Activated B cell treated with CpG ODN at 0.5 μM for 24 hours (primary cell): Measurements from ENCODE around the gene ELOA2. TPM values are rescaled to one million over a fixed set of nuclear protein-coding genes. Genes with fewer than 3 reads are reported as not detected.
"Not testable (repeated sequence)": the region's sequence is repeated elsewhere in the genome, so short reads cannot be mapped to it uniquely, and the experiment has no call there.

Experiments
- ATAC-seq: fragments of 200-7000 bp; cut with Tn5 transposase; one replicate; pipeline ENCODE4 v1.10.0; 2021; ENCODE audit warnings: low read depth, mild to moderate bottlenecking, moderate library complexity
- CTCF ChIA-PET: fragments of 350-600 bp; sonication (Branson Sonifier 250); formaldehyde crosslinking; loops from one replicate; lab custom pipeline; 2021; ENCODE audit warnings: antibody characterized with exemption; lab: Charles Lee
- POLR2A ChIA-PET: fragments of 350-600 bp; sonication (Branson Sonifier 250); formaldehyde crosslinking; loops from one replicate; lab custom pipeline; 2021; ENCODE audit warnings: antibody characterized with exemption; lab: Charles Lee
- DNase-seq: peaks from one replicate; pipeline ENCODE4 v3.0.0; 2022
- H3K27ac Mint-ChIP-seq: one replicate; pipeline ENCODE4 v1.8.0; 2020; ENCODE audit warnings: mixed read lengths
- H3K27me3 Mint-ChIP-seq: one replicate; pipeline ENCODE4 v1.8.0; 2021; ENCODE audit warnings: mixed read lengths
- H3K36me3 Mint-ChIP-seq: one replicate; pipeline ENCODE4 v1.8.0; 2021; ENCODE audit warnings: low read depth, mixed read lengths
- H3K4me1 Mint-ChIP-seq: one replicate; pipeline ENCODE4 v1.8.0; 2021; ENCODE audit warnings: mixed read lengths
- H3K4me3 Mint-ChIP-seq: one replicate; pipeline ENCODE4 v1.8.0; 2020; ENCODE audit warnings: mild to moderate bottlenecking, mixed read lengths
- H3K9me3 Mint-ChIP-seq: one replicate; pipeline ENCODE4 v1.8.0; 2020; ENCODE audit warnings: mixed read lengths
- CTCF ChIP-seq: fragments of 200-600 bp; IDR thresholded peaks from one replicate; pipeline ENCODE4 v1.8.0; 2022; ENCODE audit warnings: antibody characterized with exemption, mild to moderate bottlenecking
- intact Hi-C: fragments of 100-400 bp; cut with micrococcal nuclease; formaldehyde crosslinking; loops from one replicate; pipeline ENCODE4 v1.15.1; 2024
- total RNA-seq: library from RNA; stranded (reverse); gene quantifications from 2 replicates; pipeline ENCODE4 v1.2.3, GENCODE V29; 2022

Gene ELOA2
- total RNA-seq, 1 donor from 2014 or later, result not detected

GRCh38 chr18:47040982-47041381, 5.6 kb upstream of the ELOA2 start:
- intact Hi-C loops, result no loop called here
- no peak for ATAC-seq
- TF ChIP-seq CTCF, result no peak
- no peak overlapping the region for H3K27ac Mint-ChIP-seq
- no peaks in the 10 kb centered on the region for H3K36me3 Mint-ChIP-seq
- H3K4me3 Mint-ChIP-seq, result no peak overlapping the region
- POLR2A ChIA-PET, result no interaction called here
- H3K27me3 Mint-ChIP-seq, result peaks cover 3% of the 10 kb centered on the region
- no peaks in the 10 kb centered on the region for H3K9me3 Mint-ChIP-seq
- H3K4me1 Mint-ChIP-seq, result no peaks in the 10 kb centered on the region
- CTCF ChIA-PET, result interaction anchor here (1.6 kb wide), 1 partner anchor 10 kb away, joined by 4 read pairs; no protein-coding TSS in a partner anchor
- DNase-seq, result no peak

- intact Hi-C loops, result no loop called here
- no peaks in the 10 kb centered on the region for H3K4me1 Mint-ChIP-seq
Observed at GRCh38 chr18:47036927-47037578, 1.6 kb upstream of the ELOA2 start.

GRCh38 chr18:47036298-47036874, 965 bp upstream of the ELOA2 start:
- Mint-ChIP-seq H3K36me3 (no peaks in the 10 kb centered on the region), H3K27me3 (peaks cover 3% of the 10 kb centered on the region), H3K9me3 (no peaks in the 10 kb centered on the region), H3K4me1 (no peaks in the 10 kb centered on the region), H3K27ac (no peak overlapping the region), H3K4me3 (no peak overlapping the region)
- DNase-seq, result no peak
- intact Hi-C loops, result no loop called here
- CTCF ChIA-PET, result no interaction called here
- ATAC-seq, result no peak
- TF ChIP-seq CTCF, result no peak
- POLR2A ChIA-PET, result no interaction called here

More at GRCh38 chr18:47036927-47037578, 1.6 kb upstream of the ELOA2 start:
- no peak for TF ChIP-seq CTCF
- DNase-seq (no peak), ATAC-seq (no peak)
- H3K27me3 Mint-ChIP-seq, result peaks cover 3% of the 10 kb centered on the region
- POLR2A ChIA-PET, result no interaction called here
- H3K27ac Mint-ChIP-seq, result no peak overlapping the region
- H3K36me3 Mint-ChIP-seq, result no peaks in the 10 kb centered on the region
- CTCF ChIA-PET, result no interaction called here
- no peak overlapping the region for H3K4me3 Mint-ChIP-seq
- no peaks in the 10 kb centered on the region for H3K9me3 Mint-ChIP-seq

- intact Hi-C loops, DNase-seq, H3K27me3 Mint-ChIP-seq, H3K4me1 Mint-ChIP-seq, H3K36me3 Mint-ChIP-seq, ATAC-seq, H3K27ac Mint-ChIP-seq, H3K4me3 Mint-ChIP-seq, H3K9me3 Mint-ChIP-seq, POLR2A ChIA-PET, CTCF ChIA-PET: not testable (repeated sequence)
Observed at GRCh38 chr18:47034591-47034990, 830 bp downstream of the ELOA2 start.

GRCh38 chr18:47032945-47033344, 2.5 kb downstream of the ELOA2 start:
- H3K27me3 Mint-ChIP-seq, result peaks cover under 1% of the 10 kb centered on the region
- no peaks in the 10 kb centered on the region for H3K9me3 Mint-ChIP-seq
- H3K27ac Mint-ChIP-seq, result no peak overlapping the region
- H3K4me3 Mint-ChIP-seq, result no peak overlapping the region
- TF ChIP-seq CTCF, result no peak
- ChIA-PET CTCF (no interaction called here), POLR2A (no interaction called here)
- H3K36me3 Mint-ChIP-seq, result no peaks in the 10 kb centered on the region
- no peaks in the 10 kb centered on the region for H3K4me1 Mint-ChIP-seq
- DNase-seq (no peak), ATAC-seq (no peak)
- intact Hi-C loops, result no loop called here

GRCh38 chr18:47030887-47031286, 4.5 kb downstream of the ELOA2 start:
- H3K4me1 Mint-ChIP-seq, POLR2A ChIA-PET, ATAC-seq, H3K4me3 Mint-ChIP-seq, CTCF ChIA-PET, H3K9me3 Mint-ChIP-seq, intact Hi-C loops, H3K27ac Mint-ChIP-seq, H3K27me3 Mint-ChIP-seq, DNase-seq, H3K36me3 Mint-ChIP-seq: not testable (repeated sequence)

GRCh38 chr18:47029684-47030353, 5.6 kb downstream of the ELOA2 start:
- H3K27me3 Mint-ChIP-seq, CTCF ChIA-PET, ATAC-seq, POLR2A ChIA-PET, H3K36me3 Mint-ChIP-seq, H3K9me3 Mint-ChIP-seq, DNase-seq, intact Hi-C loops, H3K4me3 Mint-ChIP-seq, H3K4me1 Mint-ChIP-seq, H3K27ac Mint-ChIP-seq: not testable (repeated sequence)

GRCh38 chr18:47028738-47029137, 6.7 kb downstream of the ELOA2 start:
- H3K36me3 Mint-ChIP-seq, H3K27me3 Mint-ChIP-seq, POLR2A ChIA-PET, intact Hi-C loops, DNase-seq, H3K27ac Mint-ChIP-seq, H3K4me3 Mint-ChIP-seq, H3K9me3 Mint-ChIP-seq, H3K4me1 Mint-ChIP-seq, CTCF ChIA-PET, ATAC-seq: not testable (repeated sequence)
